Sigmoid colon (tissue), 4 donors: ENCODE measurements around the gene FBXO8.

Experiments
- CTCF ChIP-seq, 4 experiments: fragments of 450-650 bp in 3 of 4; fragments of 200-600 bp in 1 of 4; IDR thresholded peaks; one replicate each; pipeline ENCODE4 v1.5.1; 2016 to 2019; ENCODE audit warnings: antibody characterized with exemption in 4 of 4, mild to moderate bottlenecking in 3 of 4, moderate library complexity in 2 of 4
- EP300 ChIP-seq, 4 donors: sonication (generic); formaldehyde crosslinking; IDR thresholded peaks; one replicate each; pipeline ENCODE4 v1.6.1; 2017; ENCODE audit warnings: antibody characterized with exemption in 4 of 4
- POLR2A ChIP-seq, 2 donors: fragments of 450-650 bp; IDR thresholded peaks; one replicate each; pipeline ENCODE4 v1.6.1; 2016; ENCODE audit warnings: antibody characterized with exemption in 2 of 2, mild to moderate bottlenecking in 2 of 2, moderate library complexity in 2 of 2

GRCh38 chr4:174274436-174274835 lies 9.0 kb downstream of the FBXO8 start:
- TF ChIP-seq CTCF (IDR thresholded peaks at IDR 0.05) (no peak), EP300 (IDR thresholded peaks at IDR 0.05) (no peak), POLR2A (IDR thresholded peaks at IDR 0.05) (no peak)
